A549 (cell line): Measurements from ENCODE around the gene ANTXR1. TPM values are rescaled to one million over a fixed set of nuclear protein-coding genes. Genes with fewer than 3 reads are reported as not detected.

Source experiments
- ATAC-seq, 2 experiments: fragments of 200-7000 bp in 1 of 2; fragments of >200 bp in 1 of 2; cut with Nextera tagmentation in 1 of 2; cut with Tn5 transposase in 1 of 2; 3 replicates each; pipeline versions ENCODE4 v1.8.0 to v1.9.1; 2018 to 2020; ENCODE audit warnings: mild to moderate bottlenecking in 1 of 2, moderate library complexity in 1 of 2
- CTCF ChIA-PET: fragments of 300-600 bp; sonication (Branson Sonifier 250); formaldehyde crosslinking; extraction: SDS; loops from one replicate; lab custom pipeline; 2021; ENCODE audit warnings: antibody characterized with exemption, inconsistent platforms; lab: Yijun Ruan, JAX
- POLR2A ChIA-PET: fragments of 350-600 bp; formaldehyde crosslinking; extraction: SDS; loops from one replicate; lab custom pipeline; 2021; ENCODE audit warnings: antibody characterized with exemption, inconsistent platforms; lab: Yijun Ruan, JAX
- DNase-seq, 2 experiments: peaks; one replicate each; pipeline versions ENCODE4 v3.0.0 to v3.0.0-alpha.2; 2011 to 2016; ENCODE audit warnings: low read depth in 1 of 2, low spot score in 1 of 2
- FAIRE-seq: peaks from 2 replicates; lab custom pipeline; 2011; peaks lifted over from hg19 to GRCh38; lab: Jason Lieb, UNC
- H3K27ac ChIP-seq, 2 experiments: fragments of >200 bp; sonication (Bioruptor Twin); formaldehyde crosslinking; 3 replicates each; pipeline ENCODE4 v1.5.1; 2016 to 2017
- H3K4me1 ChIP-seq: fragments of >200 bp; sonication (Bioruptor Twin); formaldehyde crosslinking; 3 replicates; pipeline ENCODE4 v1.6.1; 2016
- H3K4me2 ChIP-seq: fragments of >200 bp; sonication (Bioruptor Twin); formaldehyde crosslinking; 3 replicates; pipeline ENCODE4 v1.6.1; 2016
- H3K4me3 ChIP-seq: fragments of >200 bp; sonication (Bioruptor Twin); formaldehyde crosslinking; 3 replicates; pipeline ENCODE4 v1.5.1; 2016
- H3K9me3 ChIP-seq: fragments of >200 bp; sonication (Bioruptor Twin); formaldehyde crosslinking; 3 replicates; pipeline ENCODE4 v1.6.1; 2016
- CBX8 ChIP-seq: fragments of 200-600 bp; sonication (generic); IDR thresholded peaks from 2 replicates; pipeline ENCODE4 v1.6.1; 2016
- CEBPB ChIP-seq, 2 experiments: fragments of >200 bp in 1 of 2; sonication (Bioruptor Twin) in 1 of 2; formaldehyde crosslinking in 1 of 2; IDR thresholded peaks; 2 replicates each; pipeline ENCODE4 v1.6.1; 2012 to 2016
- EHF ChIP-seq: fragments of 250-450 bp; sonication (Bioruptor Pico); IDR thresholded peaks from 2 replicates; pipeline ENCODE4 v1.5.0; 2020; ENCODE audit warnings: mild to moderate bottlenecking
- EP300 ChIP-seq, 2 experiments: fragments of >200 bp; sonication (Bioruptor Twin); formaldehyde crosslinking; IDR thresholded peaks; 2 replicates in 1 of 2; 3 replicates in 1 of 2; pipeline ENCODE4 v1.6.1; 2016 to 2017
- FOSL2 ChIP-seq, 2 experiments: fragments of 450-650 bp in 1 of 2; fragments of >200 bp in 1 of 2; sonication (Bioruptor Twin) in 1 of 2; formaldehyde crosslinking; IDR thresholded peaks; 2 replicates each; pipeline versions ENCODE4 v1.5.0 to v1.6.1; 2016 to 2020; ENCODE audit warnings: mild to moderate bottlenecking in 1 of 2, moderate library complexity in 1 of 2
- FOXS1 ChIP-seq: fragments of 250-450 bp; sonication (Bioruptor Pico); IDR thresholded peaks from 2 replicates; pipeline ENCODE4 v1.5.0; 2020; ENCODE audit warnings: mild to moderate bottlenecking, moderate library complexity
- HDAC2 ChIP-seq: fragments of 200-600 bp; sonication (generic); IDR thresholded peaks from 2 replicates; pipeline ENCODE4 v1.6.1; 2016
- HOXA7 ChIP-seq: fragments of 250-450 bp; sonication (Bioruptor Pico); IDR thresholded peaks from 2 replicates; pipeline ENCODE4 v1.5.0; 2020; ENCODE audit warnings: mild to moderate bottlenecking, moderate library complexity
- JUNB ChIP-seq: fragments of >200 bp; sonication (Bioruptor Twin); formaldehyde crosslinking; IDR thresholded peaks from 2 replicates; pipeline ENCODE4 v1.6.1; 2016
- KDM5A ChIP-seq: fragments of 200-600 bp; sonication (generic); IDR thresholded peaks from 2 replicates; pipeline ENCODE4 v1.6.1; 2016; ENCODE audit warnings: antibody characterized with exemption, mild to moderate bottlenecking
- MAFK ChIP-seq: fragments of 450-650 bp; IDR thresholded peaks from 2 replicates; pipeline ENCODE4 v1.6.1; 2014; ENCODE audit not compliant: partially characterized antibody
- RAD21 ChIP-seq, 2 experiments: fragments of >200 bp in 1 of 2; sonication (Bioruptor Twin) in 1 of 2; formaldehyde crosslinking in 1 of 2; IDR thresholded peaks in 1 of 2; conservative IDR thresholded peaks in 1 of 2; 2 replicates in 1 of 2; 3 replicates in 1 of 2; pipeline ENCODE4 v1.6.1; 2012 to 2018; ENCODE audit warnings: inconsistent platforms in 1 of 2
- RARB ChIP-seq: fragments of 250-450 bp; sonication (Bioruptor Pico); IDR thresholded peaks from 2 replicates; pipeline ENCODE4 v1.8.0; 2021; ENCODE audit warnings: mild to moderate bottlenecking, moderate library complexity
- RCOR1 ChIP-seq: fragments of 150-350 bp; IDR thresholded peaks from 2 replicates; pipeline ENCODE4 v1.6.1; 2014; ENCODE audit warnings: antibody characterized with exemption, low read length, low read depth
- RNF2 ChIP-seq: fragments of 200-600 bp; sonication (generic); IDR thresholded peaks from 2 replicates; pipeline ENCODE4 v1.6.1; 2016; ENCODE audit warnings: low read depth, mild to moderate bottlenecking, antibody characterized with exemption, moderate library complexity, borderline replicate concordance
- SMC3 ChIP-seq: fragments of >200 bp; sonication (Bioruptor Twin); formaldehyde crosslinking; IDR thresholded peaks from 3 replicates; pipeline ENCODE4 v1.6.1; 2018; ENCODE audit warnings: inconsistent platforms
- ZC3H11A ChIP-seq: fragments of 450-650 bp; IDR thresholded peaks from 2 replicates; pipeline ENCODE4 v1.6.1; 2014; ENCODE audit warnings: antibody characterized with exemption, mild to moderate bottlenecking
- ZFP36 ChIP-seq: fragments of 450-650 bp; IDR thresholded peaks from 2 replicates; pipeline ENCODE4 v1.6.1; 2014; ENCODE audit warnings: borderline replicate concordance; ENCODE audit not compliant: partially characterized antibody
- WGBS: methylation state at CpG from one replicate; pipeline ENCODE4 v1.1.6; 2017; ENCODE audit errors: missing lambda C conversion rate; 5-methylcytosine and 5-hydroxymethylcytosine counted together
- polyA plus RNA-seq, 4 experiments: library from polyadenylated mRNA; depleted of rRNA in 3 of 4; stranded (reverse); fragments of >200 nt; fragmentation: RNase III in 1 of 4; extraction: RNeasy Plus Mini Kit Qiagen cat#74134 plus additional on column Dnase treatment in 1 of 4; gene quantifications; 2 replicates in 3 of 4; 3 replicates in 1 of 4; pipeline ENCODE4 v1.2.3, GENCODE V29; 2011 to 2017
- TF ChIP-seq, protein P1 (sequence below): fragments of 250-450 bp; sonication (Bioruptor Pico); IDR thresholded peaks from 2 replicates; pipeline ENCODE4 v1.5.0; 2020; ENCODE audit warnings: low read depth, mild to moderate bottlenecking, moderate library complexity
- TF ChIP-seq, protein P2 (sequence below): fragments of 150-350 bp; IDR thresholded peaks from 2 replicates; pipeline ENCODE4 v1.6.1; 2014; ENCODE audit warnings: low read depth, mild to moderate bottlenecking, low read length
- TF ChIP-seq, protein P3 (sequence below): fragments of >200 bp; sonication (Bioruptor Twin); formaldehyde crosslinking; IDR thresholded peaks from 3 replicates; pipeline ENCODE4 v1.6.1; 2016
- TF ChIP-seq, protein P4 (sequence below): fragments of >200 bp; sonication (Bioruptor Twin); formaldehyde crosslinking; IDR thresholded peaks from 3 replicates; pipeline ENCODE4 v1.5.1; 2016

ANTXR1 gene
- polyA plus RNA-seq, 2 of the 4 experiments (the other 2 are of a cell fraction) = 161 to 194 TPM

DNA sequence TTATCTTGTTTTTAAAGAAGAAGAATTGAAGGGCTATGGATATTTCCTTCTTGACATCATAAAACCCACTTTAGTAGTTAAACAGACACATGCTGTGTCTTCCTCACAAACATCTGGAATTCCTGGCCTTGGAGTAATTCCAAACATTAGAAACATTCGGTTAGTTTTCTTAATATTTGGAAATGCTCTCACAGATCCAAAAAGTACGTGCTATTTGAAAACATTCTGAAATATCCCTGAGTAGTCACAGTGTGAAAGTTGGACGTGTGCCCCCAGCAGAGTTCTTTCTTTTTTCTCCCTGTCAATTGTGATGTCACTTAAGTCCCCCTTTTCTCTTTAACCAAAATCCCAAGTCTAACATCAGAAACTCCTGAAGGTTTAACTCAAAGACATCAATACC is 91.3 kb downstream of the ANTXR1 start:
- FAIRE-seq (no peak), ATAC-seq (no peak)
- TF ChIP-seq CBX8 (no peak), KDM5A (no peak), RNF2 (no peak), EHF (CRISPR knock-in tag) (no peak)
- TF ChIP-seq, protein P1, sequence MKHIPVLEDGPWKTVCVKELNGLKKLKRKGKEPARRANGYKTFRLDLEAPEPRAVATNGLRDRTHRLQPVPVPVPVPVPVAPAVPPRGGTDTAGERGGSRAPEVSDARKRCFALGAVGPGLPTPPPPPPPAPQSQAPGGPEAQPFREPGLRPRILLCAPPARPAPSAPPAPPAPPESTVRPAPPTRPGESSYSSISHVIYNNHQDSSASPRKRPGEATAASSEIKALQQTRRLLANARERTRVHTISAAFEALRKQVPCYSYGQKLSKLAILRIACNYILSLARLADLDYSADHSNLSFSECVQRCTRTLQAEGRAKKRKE = no peak
- TF ChIP-seq, all 56 proteins: peak for 0
- no peak overlapping the region for H3K4me3 ChIP-seq
- H3K4me2 ChIP-seq = no peak overlapping the region
- peaks cover 9% of the 10 kb centered on the region; the same call in 2 of the 3 replicates for H3K4me1 ChIP-seq
- H3K9me3 ChIP-seq = no peaks in the 10 kb centered on the region
- 83% methylated on average over 3 of the region's 3 CpGs for WGBS
- ChIA-PET CTCF (interaction anchor here (1.0 kb wide), 1 partner anchor 92 kb away, joined by 3 read pairs; the partner anchor contains the start of gene ANTXR1), POLR2A (no interaction called here)
- DNase-seq = no peak
- H3K27ac ChIP-seq = no peak overlapping the region

DNA sequence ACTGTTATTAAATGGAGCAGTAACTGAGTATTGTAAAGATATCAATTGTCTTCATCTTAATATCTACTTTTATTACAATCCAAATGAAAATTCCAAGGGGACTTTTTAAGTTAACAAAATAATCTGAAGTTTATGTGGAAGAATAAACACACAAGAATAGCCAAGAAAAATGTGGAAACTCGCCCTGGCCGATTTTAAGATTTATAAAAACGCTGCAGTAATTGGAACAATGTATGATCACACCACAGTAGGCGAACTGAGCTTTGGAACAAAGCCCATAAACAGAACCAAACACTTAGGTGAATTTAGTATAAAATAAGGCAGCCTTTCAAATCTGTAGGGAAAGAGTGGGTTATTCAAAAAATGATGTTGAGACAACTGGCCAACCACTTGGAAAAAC is 96.3 kb downstream of the ANTXR1 start:
- POLR2A ChIA-PET = no interaction called here
- Histone ChIP-seq H3K4me1 (peaks cover 13% of the 10 kb centered on the region), H3K4me2 (no peak overlapping the region), H3K9me3 (no peaks in the 10 kb centered on the region), H3K4me3 (no peak overlapping the region), H3K27ac (no peak overlapping the region)
- no peak for FAIRE-seq
- WGBS = 95% methylated on average over 4 of the region's 4 CpGs
- TF ChIP-seq, protein P2, sequence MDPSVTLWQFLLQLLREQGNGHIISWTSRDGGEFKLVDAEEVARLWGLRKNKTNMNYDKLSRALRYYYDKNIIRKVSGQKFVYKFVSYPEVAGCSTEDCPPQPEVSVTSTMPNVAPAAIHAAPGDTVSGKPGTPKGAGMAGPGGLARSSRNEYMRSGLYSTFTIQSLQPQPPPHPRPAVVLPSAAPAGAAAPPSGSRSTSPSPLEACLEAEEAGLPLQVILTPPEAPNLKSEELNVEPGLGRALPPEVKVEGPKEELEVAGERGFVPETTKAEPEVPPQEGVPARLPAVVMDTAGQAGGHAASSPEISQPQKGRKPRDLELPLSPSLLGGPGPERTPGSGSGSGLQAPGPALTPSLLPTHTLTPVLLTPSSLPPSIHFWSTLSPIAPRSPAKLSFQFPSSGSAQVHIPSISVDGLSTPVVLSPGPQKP = no peak
- TF ChIP-seq HOXA7 (CRISPR knock-in tag) = no peak
- no peak for TF ChIP-seq MAFK
- TF ChIP-seq RARB (CRISPR knock-in tag) = no peak
- no peak for TF ChIP-seq HDAC2
- TF ChIP-seq, protein P3, sequence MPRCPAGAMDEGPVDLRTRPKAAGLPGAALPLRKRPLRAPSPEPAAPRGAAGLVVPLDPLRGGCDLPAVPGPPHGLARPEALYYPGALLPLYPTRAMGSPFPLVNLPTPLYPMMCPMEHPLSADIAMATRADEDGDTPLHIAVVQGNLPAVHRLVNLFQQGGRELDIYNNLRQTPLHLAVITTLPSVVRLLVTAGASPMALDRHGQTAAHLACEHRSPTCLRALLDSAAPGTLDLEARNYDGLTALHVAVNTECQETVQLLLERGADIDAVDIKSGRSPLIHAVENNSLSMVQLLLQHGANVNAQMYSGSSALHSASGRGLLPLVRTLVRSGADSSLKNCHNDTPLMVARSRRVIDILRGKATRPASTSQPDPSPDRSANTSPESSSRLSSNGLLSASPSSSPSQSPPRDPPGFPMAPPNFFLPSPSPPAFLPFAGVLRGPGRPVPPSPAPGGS = no peak
- TF ChIP-seq RCOR1 = no peak
- CTCF ChIA-PET = no interaction called here
- DNase-seq = no peak
- ATAC-seq = no peak

DNA sequence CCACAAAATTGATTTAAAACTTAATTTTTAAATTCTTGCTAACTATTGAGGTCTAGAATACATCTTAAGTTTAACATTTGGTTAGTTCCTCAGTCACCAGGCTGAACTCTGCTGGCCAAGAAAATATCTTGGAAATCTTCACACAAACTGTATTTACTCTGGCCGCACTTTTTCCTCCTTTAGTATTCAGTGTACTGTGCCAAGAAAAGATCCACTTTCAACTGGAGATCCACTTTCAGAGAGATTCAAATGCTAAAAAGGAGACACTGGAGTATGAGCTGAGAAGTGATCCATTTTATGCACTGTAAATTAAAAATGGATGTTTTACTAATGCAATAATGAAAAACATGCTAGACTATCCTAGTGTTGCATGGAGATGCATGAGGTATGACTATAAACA is 98.1 kb downstream of the ANTXR1 start:
- DNase-seq (no peak), ATAC-seq (no peak)

More for the DNA sequence above, 98.1 kb downstream of the ANTXR1 start:
- Histone ChIP-seq H3K9me3 (no peaks in the 10 kb centered on the region), H3K27ac (no peak overlapping the region), H3K4me1 (peaks cover 13% of the 10 kb centered on the region), H3K4me3 (no peak overlapping the region), H3K4me2 (no peak overlapping the region)
- TF ChIP-seq FOSL2 (IDR thresholded peaks at IDR 0.05) (no peak), FOSL2 (CRISPR knock-in tag; IDR thresholded peaks at IDR 0.05) (no peak), EHF (CRISPR knock-in tag) (no peak), FOXS1 (CRISPR knock-in tag) (no peak), SMC3 (no peak), RAD21 (conservative IDR thresholded peaks at IDR 0.05 in 1 of 2, IDR thresholded peaks at IDR 0.05 in 1 of 2) (no peak), JUNB (no peak), RNF2 (no peak), ZFP36 (no peak), EP300 (IDR thresholded peaks at IDR 0.05) (no peak), RARB (CRISPR knock-in tag) (no peak), CEBPB (IDR thresholded peaks at IDR 0.05) (no peak), ZC3H11A (no peak)
- TF ChIP-seq, protein P4, sequence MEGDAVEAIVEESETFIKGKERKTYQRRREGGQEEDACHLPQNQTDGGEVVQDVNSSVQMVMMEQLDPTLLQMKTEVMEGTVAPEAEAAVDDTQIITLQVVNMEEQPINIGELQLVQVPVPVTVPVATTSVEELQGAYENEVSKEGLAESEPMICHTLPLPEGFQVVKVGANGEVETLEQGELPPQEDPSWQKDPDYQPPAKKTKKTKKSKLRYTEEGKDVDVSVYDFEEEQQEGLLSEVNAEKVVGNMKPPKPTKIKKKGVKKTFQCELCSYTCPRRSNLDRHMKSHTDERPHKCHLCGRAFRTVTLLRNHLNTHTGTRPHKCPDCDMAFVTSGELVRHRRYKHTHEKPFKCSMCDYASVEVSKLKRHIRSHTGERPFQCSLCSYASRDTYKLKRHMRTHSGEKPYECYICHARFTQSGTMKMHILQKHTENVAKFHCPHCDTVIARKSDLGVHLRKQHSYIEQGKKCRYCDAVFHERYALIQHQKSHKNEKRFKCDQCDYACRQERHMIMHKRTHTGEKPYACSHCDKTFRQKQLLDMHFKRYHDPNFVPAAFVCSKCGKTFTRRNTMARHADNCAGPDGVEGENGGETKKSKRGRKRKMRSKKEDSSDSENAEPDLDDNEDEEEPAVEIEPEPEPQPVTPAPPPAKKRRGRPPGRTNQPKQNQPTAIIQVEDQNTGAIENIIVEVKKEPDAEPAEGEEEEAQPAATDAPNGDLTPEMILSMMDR = no peak
- TF ChIP-seq, protein P3 = no peak
- TF ChIP-seq, protein P2 = no peak
- no peak for FAIRE-seq
- ChIA-PET POLR2A (no interaction called here), CTCF (interaction anchor here (1.6 kb wide), 1 partner anchor 13 kb away, joined by 3 read pairs; no protein-coding TSS in a partner anchor)
- WGBS = 94% methylated on average over 1 of the region's 1 CpG
